Tibial nerve (tissue), 4 donors: ENCODE data around the gene NFATC2. TPM values are rescaled to one million over a fixed set of nuclear protein-coding genes. Genes with fewer than 3 reads are reported as not detected.
A peak's percentile ranks its signal among the peaks of the same experiment; 100 is the strongest.

ENCODE experiments used
- DNase-seq, 2 donors: peaks; one replicate each; pipeline ENCODE4 v3.0.0-alpha.2; 2019; ENCODE audit warnings: low spot score in 2 of 2
- H3K27ac ChIP-seq, 4 donors: fragments of 200-600 bp; sonication (generic) in 3 of 4; one replicate each; pipeline ENCODE4 v1.5.1; 2017 to 2019; ENCODE audit warnings: mild to moderate bottlenecking in 1 of 4
- H3K27me3 ChIP-seq, 2 donors: fragments of 200-600 bp; sonication (generic) in 1 of 2; one replicate each; pipeline versions ENCODE4 v1.5.1 to v1.6.0; 2017 to 2019
- H3K36me3 ChIP-seq, 3 donors: fragments of 200-600 bp; sonication (generic); one replicate each; pipeline ENCODE4 v1.5.1; 2018 to 2019
- H3K4me1 ChIP-seq, 4 donors: fragments of 200-600 bp; sonication (generic) in 3 of 4; one replicate each; pipeline ENCODE4 v1.5.1; 2017 to 2019
- H3K4me3 ChIP-seq, 4 donors: fragments of 200-600 bp; sonication (generic) in 3 of 4; one replicate each; pipeline ENCODE4 v1.5.1; 2017 to 2019; ENCODE audit warnings: mild to moderate bottlenecking in 1 of 4, moderate library complexity in 1 of 4
- H3K9me3 ChIP-seq, 4 donors: fragments of 200-600 bp; sonication (generic) in 3 of 4; one replicate each; pipeline ENCODE4 v1.5.1; 2017 to 2019
- CTCF ChIP-seq, 5 experiments: fragments of 200-600 bp in 3 of 5; fragments of 450-650 bp in 2 of 5; sonication (generic) in 3 of 5; IDR thresholded peaks; one replicate each; pipeline ENCODE4 v1.5.1; 2016 to 2019; ENCODE audit warnings: antibody characterized with exemption in 5 of 5, mild to moderate bottlenecking in 3 of 5, moderate library complexity in 2 of 5
- EP300 ChIP-seq, 2 donors: sonication (generic); formaldehyde crosslinking; IDR thresholded peaks; one replicate each; pipeline ENCODE4 v1.6.1; 2017; ENCODE audit warnings: antibody characterized with exemption in 2 of 2, mild to moderate bottlenecking in 1 of 2
- POLR2A ChIP-seq, 2 donors: fragments of 450-650 bp; IDR thresholded peaks; one replicate each; pipeline ENCODE4 v1.6.1; 2017; ENCODE audit warnings: antibody characterized with exemption in 2 of 2, mild to moderate bottlenecking in 2 of 2, moderate library complexity in 2 of 2
- WGBS, 2 donors: methylation state at CpG; one replicate each; pipeline ENCODE4 v1.1.5; 2018; 5-methylcytosine and 5-hydroxymethylcytosine counted together
- total RNA-seq, 4 donors: library from RNA; depleted of rRNA; stranded (reverse); fragments of >200 nt; gene quantifications; one replicate each; pipeline ENCODE4 v1.1.0, GENCODE V29; 2016

Gene NFATC2
- total RNA-seq, 4 donors from 2014 or later = 6.0 to 11.5 (median 7.7) TPM

- peak; percentile 45 to 57 for DNase-seq
- Histone ChIP-seq H3K27me3 (no peaks in the 10 kb centered on the region), H3K4me1 (peaks cover 0 to 53% (median 17%) of the 10 kb centered on the region in 4 donors), H3K36me3 (no peaks in the 10 kb centered on the region), H3K27ac (peak overlapping the region; percentile 39 to 70 (median 66)), H3K4me3 (no peak overlapping the region), H3K9me3 (no peaks in the 10 kb centered on the region)
- 8 to 10% methylated on average over 14 of the region's 14 CpGs for WGBS, 2 donors
- TF ChIP-seq POLR2A (IDR thresholded peaks at IDR 0.05) = no peak
- TF ChIP-seq EP300 (IDR thresholded peaks at IDR 0.05) = peak in 1 of 2 donors; percentile 80
These were observed 95.3 kb downstream of the NFATC2 start for GRCh38 chr20:51447097-51447764.

- Histone ChIP-seq H3K27ac (peak overlapping the region; percentile 39 to 70 (median 66)), H3K4me3 (no peak overlapping the region)
- WGBS, 2 donors = 20 to 23% methylated on average over 10 of the region's 10 CpGs
These were observed 95.9 kb downstream of the NFATC2 start for GRCh38 chr20:51446656-51447055.

GRCh38 chr20:51446230-51446629 lies 96.3 kb downstream of the NFATC2 start:
- H3K27me3 ChIP-seq = no peaks in the 10 kb centered on the region
- H3K36me3 ChIP-seq = no peaks in the 10 kb centered on the region
- no peak for DNase-seq
- peaks cover 0 to 51% (median 17%) of the 10 kb centered on the region in 4 donors for H3K4me1 ChIP-seq
- 53 to 59% methylated on average over 2 of the region's 2 CpGs for WGBS, 2 donors
- H3K9me3 ChIP-seq = no peaks in the 10 kb centered on the region
- TF ChIP-seq POLR2A (IDR thresholded peaks at IDR 0.05) (no peak), EP300 (IDR thresholded peaks at IDR 0.05) (no peak), CTCF (IDR thresholded peaks at IDR 0.05) (no peak)
- peak overlapping the region in 2 of 4 donors; percentile 67 to 70 for H3K27ac ChIP-seq
- H3K4me3 ChIP-seq = no peak overlapping the region

More at GRCh38 chr20:51446656-51447055, 95.9 kb downstream of the NFATC2 start:
- no peak for TF ChIP-seq CTCF (IDR thresholded peaks at IDR 0.05)
- TF ChIP-seq POLR2A (IDR thresholded peaks at IDR 0.05) = no peak
- TF ChIP-seq EP300 (IDR thresholded peaks at IDR 0.05) = no peak
- no peaks in the 10 kb centered on the region for H3K27me3 ChIP-seq
- peaks cover 0 to 53% (median 17%) of the 10 kb centered on the region in 4 donors for H3K4me1 ChIP-seq
- DNase-seq = no peak
- H3K9me3 ChIP-seq = no peaks in the 10 kb centered on the region
- no peaks in the 10 kb centered on the region for H3K36me3 ChIP-seq

GRCh38 chr20:51445591-51445990 lies 96.9 kb downstream of the NFATC2 start:
- no peaks in the 10 kb centered on the region for H3K27me3 ChIP-seq
- no peaks in the 10 kb centered on the region for H3K36me3 ChIP-seq
- 74 to 93% methylated on average over 8 of the region's 8 CpGs for WGBS, 2 donors
- TF ChIP-seq POLR2A (IDR thresholded peaks at IDR 0.05) (no peak), CTCF (IDR thresholded peaks at IDR 0.05) (no peak), EP300 (IDR thresholded peaks at IDR 0.05) (no peak)
- H3K27ac ChIP-seq = peak overlapping the region in 2 of 4 donors; percentile 67 to 70
- no peak for DNase-seq
- H3K4me1 ChIP-seq = peaks cover 0 to 45% (median 16%) of the 10 kb centered on the region in 4 donors
- no peak overlapping the region for H3K4me3 ChIP-seq
- no peaks in the 10 kb centered on the region for H3K9me3 ChIP-seq

- H3K4me1 ChIP-seq = peaks cover 0 to 40% (median 16%) of the 10 kb centered on the region in 4 donors
- no peak overlapping the region for H3K27ac ChIP-seq
- no peaks in the 10 kb centered on the region for H3K36me3 ChIP-seq
- no peak overlapping the region for H3K4me3 ChIP-seq
- H3K9me3 ChIP-seq = no peaks in the 10 kb centered on the region
- 90 to 95% methylated on average over 9 of the region's 9 CpGs for WGBS, 2 donors
- TF ChIP-seq POLR2A (IDR thresholded peaks at IDR 0.05) = no peak
- no peak for TF ChIP-seq CTCF (IDR thresholded peaks at IDR 0.05)
- TF ChIP-seq EP300 (IDR thresholded peaks at IDR 0.05) = no peak
- H3K27me3 ChIP-seq = no peaks in the 10 kb centered on the region
- no peak for DNase-seq
These were observed 97.5 kb downstream of the NFATC2 start for GRCh38 chr20:51444922-51445438.
